Loucy (cell line): ENCODE results near the gene SMIM44.

Experiments used
- EZH2phosphoT487 ChIP-seq: fragments of 200-600 bp; IDR thresholded peaks from 2 replicates; pipeline ENCODE4 v1.6.1; 2018; ENCODE audit warnings: antibody characterized with exemption, mild to moderate bottlenecking, moderate library complexity, borderline replicate concordance
- TF ChIP-seq, protein P1 (sequence below): fragments of 200-600 bp; sonication (generic); conservative IDR thresholded peaks from 2 replicates; pipeline ENCODE4 v1.5.1; 2014; ENCODE audit warnings: mild to moderate bottlenecking, antibody characterized with exemption, low read length

DNA sequence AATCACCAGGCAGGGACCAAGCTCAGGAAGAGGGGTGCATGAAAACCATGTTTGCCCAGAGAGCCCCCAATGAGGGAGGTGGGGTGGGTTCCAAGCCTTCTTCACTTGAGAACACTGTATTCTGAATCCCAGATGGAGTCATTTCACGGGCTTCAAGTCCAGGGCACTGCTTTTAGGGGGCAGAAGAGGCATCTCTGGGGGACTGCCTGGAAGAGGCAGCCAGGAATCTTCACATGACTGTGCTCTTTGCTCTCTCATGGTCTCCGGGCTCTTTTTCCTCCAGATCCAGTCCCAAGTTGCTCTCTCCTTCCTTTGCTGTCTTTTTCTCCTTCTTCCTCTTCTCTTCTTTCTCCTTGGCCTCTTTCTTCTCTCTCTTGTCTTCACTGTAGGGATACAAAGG is 8.6 kb downstream of the SMIM44 start:
- no peak for TF ChIP-seq EZH2phosphoT487
- TF ChIP-seq, protein P1, sequence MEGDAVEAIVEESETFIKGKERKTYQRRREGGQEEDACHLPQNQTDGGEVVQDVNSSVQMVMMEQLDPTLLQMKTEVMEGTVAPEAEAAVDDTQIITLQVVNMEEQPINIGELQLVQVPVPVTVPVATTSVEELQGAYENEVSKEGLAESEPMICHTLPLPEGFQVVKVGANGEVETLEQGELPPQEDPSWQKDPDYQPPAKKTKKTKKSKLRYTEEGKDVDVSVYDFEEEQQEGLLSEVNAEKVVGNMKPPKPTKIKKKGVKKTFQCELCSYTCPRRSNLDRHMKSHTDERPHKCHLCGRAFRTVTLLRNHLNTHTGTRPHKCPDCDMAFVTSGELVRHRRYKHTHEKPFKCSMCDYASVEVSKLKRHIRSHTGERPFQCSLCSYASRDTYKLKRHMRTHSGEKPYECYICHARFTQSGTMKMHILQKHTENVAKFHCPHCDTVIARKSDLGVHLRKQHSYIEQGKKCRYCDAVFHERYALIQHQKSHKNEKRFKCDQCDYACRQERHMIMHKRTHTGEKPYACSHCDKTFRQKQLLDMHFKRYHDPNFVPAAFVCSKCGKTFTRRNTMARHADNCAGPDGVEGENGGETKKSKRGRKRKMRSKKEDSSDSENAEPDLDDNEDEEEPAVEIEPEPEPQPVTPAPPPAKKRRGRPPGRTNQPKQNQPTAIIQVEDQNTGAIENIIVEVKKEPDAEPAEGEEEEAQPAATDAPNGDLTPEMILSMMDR, result no peak
